Pulmonary artery endothelial cell (primary cell): ENCODE results near the gene SLCO4C1. TPM values are rescaled to one million over a fixed set of nuclear protein-coding genes. Genes with fewer than 3 reads are reported as not detected.

Experiments
- total RNA-seq: library from RNA; depleted of rRNA; stranded (reverse); fragments of >200 nt; gene quantifications from 2 replicates; pipeline ENCODE4 v1.2.3, GENCODE V29; 2014

SLCO4C1 gene
- total RNA-seq, 1 donor from 2014 or later = not detected

Other genes starting within 250 kb of the SLCO4C1 start
- gene SLCO6A1, start 202.7 kb upstream of the SLCO4C1 start, total RNA-seq = not detected in 2 replicates